WTC11 (cell line): ENCODE measurements around the gene DOK4.

Source experiments
- ATF2 ChIP-seq: sonication (generic); formaldehyde crosslinking; IDR thresholded peaks from 2 replicates; pipeline ENCODE4 v1.8.1; 2022; ENCODE audit warnings: low read depth, missing genetic modification reagents, borderline replicate concordance
- E2F1 ChIP-seq: sonication (generic); formaldehyde crosslinking; IDR thresholded peaks from 2 replicates; pipeline ENCODE4 v1.8.0; 2022; ENCODE audit warnings: mild to moderate bottlenecking, missing genetic modification reagents
- HMGXB4 ChIP-seq: sonication (generic); formaldehyde crosslinking; IDR thresholded peaks from 2 replicates; pipeline ENCODE4 v1.8.1; 2023; ENCODE audit warnings: mild to moderate bottlenecking, moderate library complexity, missing genetic modification reagents
- JUN ChIP-seq: sonication (generic); formaldehyde crosslinking; IDR thresholded peaks from 2 replicates; pipeline ENCODE4 v1.8.0; 2023; ENCODE audit warnings: mild to moderate bottlenecking, missing genetic modification reagents
- MXD4 ChIP-seq: fragments of 250-450 bp; sonication (Bioruptor Pico); IDR thresholded peaks from 2 replicates; pipeline ENCODE4 v1.8.0; 2021; ENCODE audit warnings: mild to moderate bottlenecking, moderate library complexity, borderline replicate concordance
- NFE2L1 ChIP-seq: sonication (generic); formaldehyde crosslinking; IDR thresholded peaks from 2 replicates; pipeline ENCODE4 v1.8.1; 2023; ENCODE audit warnings: missing genetic modification reagents
- SP1 ChIP-seq: sonication (generic); formaldehyde crosslinking; conservative IDR thresholded peaks from 2 replicates; pipeline ENCODE4 v1.8.1; 2022; ENCODE audit warnings: missing genetic modification reagents
- TF ChIP-seq, protein P1 (sequence below): sonication (generic); formaldehyde crosslinking; IDR thresholded peaks from 2 replicates; pipeline ENCODE4 v1.8.0; 2022; ENCODE audit warnings: mild to moderate bottlenecking, missing genetic modification reagents
- TF ChIP-seq, protein P2 (sequence below): fragments of 200-600 bp; IDR thresholded peaks from 2 replicates; pipeline ENCODE4 v1.8.0; 2022; ENCODE audit warnings: antibody characterized with exemption

DNA sequence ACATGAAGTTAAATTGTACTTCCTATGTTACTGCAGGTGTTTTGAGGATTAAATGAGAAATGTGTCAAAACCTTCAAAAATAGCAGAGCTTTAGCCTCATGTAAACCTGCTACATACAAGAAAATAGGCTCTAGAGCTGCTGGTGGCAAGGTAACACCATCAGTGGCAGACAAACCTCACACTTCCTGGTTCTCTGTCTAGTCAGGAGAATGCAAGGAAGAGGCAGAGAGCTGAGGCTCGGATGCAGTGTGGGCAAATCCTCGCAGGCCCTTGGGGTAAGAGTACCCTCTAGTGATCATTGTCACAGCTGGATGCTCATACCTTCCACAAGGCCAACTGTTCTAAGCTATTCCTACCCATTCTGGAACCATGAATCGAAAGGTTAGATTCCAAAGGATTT lies 53.3 kb downstream of the DOK4 start:
- TF ChIP-seq SP1 (CRISPR knock-in tag) (no peak), HMGXB4 (CRISPR knock-in tag) (no peak), NFE2L1 (no peak), MXD4 (CRISPR knock-in tag) (no peak), JUN (no peak), ATF2 (CRISPR knock-in tag) (no peak), E2F1 (no peak)
- TF ChIP-seq, protein P1, sequence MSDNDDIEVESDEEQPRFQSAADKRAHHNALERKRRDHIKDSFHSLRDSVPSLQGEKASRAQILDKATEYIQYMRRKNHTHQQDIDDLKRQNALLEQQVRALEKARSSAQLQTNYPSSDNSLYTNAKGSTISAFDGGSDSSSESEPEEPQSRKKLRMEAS (CRISPR knock-in tag), result no peak
- TF ChIP-seq, protein P2, sequence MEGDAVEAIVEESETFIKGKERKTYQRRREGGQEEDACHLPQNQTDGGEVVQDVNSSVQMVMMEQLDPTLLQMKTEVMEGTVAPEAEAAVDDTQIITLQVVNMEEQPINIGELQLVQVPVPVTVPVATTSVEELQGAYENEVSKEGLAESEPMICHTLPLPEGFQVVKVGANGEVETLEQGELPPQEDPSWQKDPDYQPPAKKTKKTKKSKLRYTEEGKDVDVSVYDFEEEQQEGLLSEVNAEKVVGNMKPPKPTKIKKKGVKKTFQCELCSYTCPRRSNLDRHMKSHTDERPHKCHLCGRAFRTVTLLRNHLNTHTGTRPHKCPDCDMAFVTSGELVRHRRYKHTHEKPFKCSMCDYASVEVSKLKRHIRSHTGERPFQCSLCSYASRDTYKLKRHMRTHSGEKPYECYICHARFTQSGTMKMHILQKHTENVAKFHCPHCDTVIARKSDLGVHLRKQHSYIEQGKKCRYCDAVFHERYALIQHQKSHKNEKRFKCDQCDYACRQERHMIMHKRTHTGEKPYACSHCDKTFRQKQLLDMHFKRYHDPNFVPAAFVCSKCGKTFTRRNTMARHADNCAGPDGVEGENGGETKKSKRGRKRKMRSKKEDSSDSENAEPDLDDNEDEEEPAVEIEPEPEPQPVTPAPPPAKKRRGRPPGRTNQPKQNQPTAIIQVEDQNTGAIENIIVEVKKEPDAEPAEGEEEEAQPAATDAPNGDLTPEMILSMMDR, result no peak
